CD14-positive monocyte (primary cell): ENCODE measurements around the gene IFNG-AS1. TPM values are rescaled to one million over a fixed set of nuclear protein-coding genes. Genes with fewer than 3 reads are reported as not detected.

Source experiments
- DNase-seq, 3 donors: peaks; one replicate each; pipeline ENCODE4 v3.0.0-alpha.2; 2011 to 2022
- H2AFZ ChIP-seq: 2 replicates; pipeline ENCODE4 v1.6.0; 2012; ENCODE audit warnings: mild to moderate bottlenecking, low read depth, low read length, inconsistent platforms; ENCODE audit not compliant: insufficient read depth, poor library complexity, severe bottlenecking
- H3K27ac ChIP-seq, 2 donors: 1 replicate in 1 of 2; 2 replicates in 1 of 2; pipeline ENCODE4 v1.5.1; 2012 to 2013; ENCODE audit warnings: low read length in 2 of 2, control low read depth in 1 of 2, inconsistent platforms in 1 of 2, low read depth in 1 of 2, mild to moderate bottlenecking in 1 of 2
- H3K27me3 ChIP-seq, 2 donors: one replicate each; pipeline versions ENCODE4 v1.6.0 to v1.6.1; 2011 to 2013; ENCODE audit warnings: low read length in 2 of 2; ENCODE audit not compliant: control insufficient read depth in 2 of 2, insufficient read depth in 2 of 2
- H3K36me3 ChIP-seq, 2 donors: replicated peaks in 1 of 2; 1 replicate in 1 of 2; 2 replicates in 1 of 2; pipeline versions ENCODE4 v1.5.1 to v1.6.1; 2012 to 2013; ENCODE audit warnings: low read length in 2 of 2, control low read depth in 1 of 2, inconsistent platforms in 1 of 2, mild to moderate bottlenecking in 1 of 2; ENCODE audit not compliant: insufficient read depth in 2 of 2, control insufficient read depth in 1 of 2
- H3K4me1 ChIP-seq, 2 donors: 1 replicate in 1 of 2; 2 replicates in 1 of 2; pipeline versions ENCODE4 v1.5.1 to v1.6.1; 2012 to 2013; ENCODE audit warnings: low read length in 2 of 2, control low read depth in 1 of 2, inconsistent platforms in 1 of 2, mild to moderate bottlenecking in 1 of 2, moderate library complexity in 1 of 2; ENCODE audit not compliant: insufficient read depth in 2 of 2, control insufficient read depth in 1 of 2
- H3K4me2 ChIP-seq: replicated peaks from 2 replicates; pipeline ENCODE3; 2012; ENCODE audit warnings: low read length, moderate library complexity, mild to moderate bottlenecking; ENCODE audit not compliant: poor library complexity, severe bottlenecking; ENCODE audit errors: extremely low read depth
- H3K4me3 ChIP-seq, 3 experiments: fragments of 200-600 bp in 1 of 3; sonication (generic) in 1 of 3; replicated peaks in 1 of 3; 1 replicate in 2 of 3; 2 replicates in 1 of 3; pipeline ENCODE4 v1.5.1; 2011 to 2013; ENCODE audit warnings: low read length in 3 of 3, mild to moderate bottlenecking in 3 of 3, control low read depth in 2 of 3, low read depth in 2 of 3, inconsistent platforms in 1 of 3, moderate library complexity in 1 of 3
- H3K79me2 ChIP-seq: 2 replicates; pipeline ENCODE4 v1.6.0; 2012; ENCODE audit warnings: mild to moderate bottlenecking, control low read depth, inconsistent platforms, low read length, moderate library complexity; ENCODE audit not compliant: insufficient read depth
- H3K9ac ChIP-seq: 2 replicates; pipeline ENCODE4 v1.6.0; 2017; ENCODE audit warnings: low read length, mild to moderate bottlenecking; ENCODE audit not compliant: insufficient read depth, poor library complexity, severe bottlenecking
- H3K9me3 ChIP-seq, 2 donors: replicated peaks in 1 of 2; 1 replicate in 1 of 2; 2 replicates in 1 of 2; pipeline versions ENCODE4 v1.5.1 to v1.6.1; 2012 to 2013; ENCODE audit warnings: low read length in 2 of 2, control low read depth in 1 of 2; ENCODE audit not compliant: control insufficient read depth in 1 of 2, insufficient read depth in 1 of 2
- H4K20me1 ChIP-seq: 2 replicates; pipeline ENCODE4 v1.6.0; 2012; ENCODE audit warnings: mild to moderate bottlenecking, low read length, control low read depth, moderate library complexity; ENCODE audit not compliant: insufficient read depth
- H3K27ac Mint-ChIP-seq, 7 donors: one replicate each; pipeline ENCODE4 v1.8.0; 2020; ENCODE audit warnings: mild to moderate bottlenecking in 7 of 7, mixed read lengths in 7 of 7, moderate library complexity in 6 of 7, inconsistent platforms in 2 of 7
- H3K27me3 Mint-ChIP-seq, 3 donors: one replicate each; pipeline ENCODE4 v1.8.0; 2021 to 2022; ENCODE audit warnings: low read depth in 3 of 3, mild to moderate bottlenecking in 3 of 3, mixed read lengths in 3 of 3, moderate library complexity in 3 of 3, inconsistent platforms in 1 of 3
- H3K36me3 Mint-ChIP-seq, 2 donors: one replicate each; pipeline ENCODE4 v1.8.0; 2020; ENCODE audit warnings: mixed read lengths in 2 of 2, inconsistent platforms in 1 of 2, mild to moderate bottlenecking in 1 of 2
- H3K4me1 Mint-ChIP-seq: one replicate; pipeline ENCODE4 v1.8.0; 2020; ENCODE audit warnings: mild to moderate bottlenecking, mixed read lengths
- H3K4me3 Mint-ChIP-seq, 2 donors: one replicate each; pipeline ENCODE4 v1.8.0; 2020; ENCODE audit warnings: mild to moderate bottlenecking in 2 of 2, mixed read lengths in 2 of 2, moderate library complexity in 1 of 2
- H3K9me3 Mint-ChIP-seq, 7 donors: one replicate each; pipeline ENCODE4 v1.8.0; 2020 to 2022; ENCODE audit warnings: mixed read lengths in 7 of 7, mild to moderate bottlenecking in 6 of 7, moderate library complexity in 6 of 7, inconsistent platforms in 2 of 7
- WGBS: methylation state at CpG from one replicate; pipeline ENCODE4 v1.1.5; 2013; ENCODE audit warnings: missing lambda C conversion rate; ENCODE audit not compliant: insufficient coverage; 5-methylcytosine and 5-hydroxymethylcytosine counted together
- intact Hi-C, 2 donors: fragments of 100-400 bp; cut with micrococcal nuclease; formaldehyde crosslinking; loops; one replicate each; pipeline versions ENCODE4 v1.15.0 to v1.15.1; 2023
- polyA plus RNA-seq, 3 donors: library from polyadenylated mRNA; depleted of rRNA in 1 of 3; unstranded in 2 of 3; stranded (reverse) in 1 of 3; fragments of 300-500 nt in 2 of 3; fragments of >200 nt in 1 of 3; fragmentation: Illumina TruSeq in 2 of 3; gene quantifications; 1 replicate in 2 of 3; 2 replicates in 1 of 3; pipeline ENCODE4 v1.2.3, GENCODE V29; 2012 to 2021
- TF ChIP-seq, protein P1 (sequence below): fragments of 200-600 bp; IDR thresholded peaks from one replicate; pipeline ENCODE4 v1.8.0; 2022; ENCODE audit warnings: antibody characterized with exemption, mild to moderate bottlenecking

IFNG-AS1 gene
- polyA plus RNA-seq, 3 donors = not detected

GRCh38 chr12:68056300-68056699, 67.1 kb downstream of the IFNG-AS1 start:
- H3K27me3 ChIP-seq = no peaks in the 10 kb centered on the region
- Mint-ChIP-seq H3K4me1 (no peaks in the 10 kb centered on the region), H3K27me3 (peaks cover 0 to 4% (median 0%) of the 10 kb centered on the region in 3 donors), H3K9me3 (peaks cover 4 to 11% (median 7%) of the 10 kb centered on the region in 7 donors), H3K4me3 (no peak overlapping the region), H3K36me3 (no peaks in the 10 kb centered on the region), H3K27ac (no peak overlapping the region)
- H4K20me1 ChIP-seq = no peaks in the 10 kb centered on the region
- no peaks in the 10 kb centered on the region for H3K4me1 ChIP-seq
- TF ChIP-seq, protein P1, sequence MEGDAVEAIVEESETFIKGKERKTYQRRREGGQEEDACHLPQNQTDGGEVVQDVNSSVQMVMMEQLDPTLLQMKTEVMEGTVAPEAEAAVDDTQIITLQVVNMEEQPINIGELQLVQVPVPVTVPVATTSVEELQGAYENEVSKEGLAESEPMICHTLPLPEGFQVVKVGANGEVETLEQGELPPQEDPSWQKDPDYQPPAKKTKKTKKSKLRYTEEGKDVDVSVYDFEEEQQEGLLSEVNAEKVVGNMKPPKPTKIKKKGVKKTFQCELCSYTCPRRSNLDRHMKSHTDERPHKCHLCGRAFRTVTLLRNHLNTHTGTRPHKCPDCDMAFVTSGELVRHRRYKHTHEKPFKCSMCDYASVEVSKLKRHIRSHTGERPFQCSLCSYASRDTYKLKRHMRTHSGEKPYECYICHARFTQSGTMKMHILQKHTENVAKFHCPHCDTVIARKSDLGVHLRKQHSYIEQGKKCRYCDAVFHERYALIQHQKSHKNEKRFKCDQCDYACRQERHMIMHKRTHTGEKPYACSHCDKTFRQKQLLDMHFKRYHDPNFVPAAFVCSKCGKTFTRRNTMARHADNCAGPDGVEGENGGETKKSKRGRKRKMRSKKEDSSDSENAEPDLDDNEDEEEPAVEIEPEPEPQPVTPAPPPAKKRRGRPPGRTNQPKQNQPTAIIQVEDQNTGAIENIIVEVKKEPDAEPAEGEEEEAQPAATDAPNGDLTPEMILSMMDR = no peak
- H3K27ac ChIP-seq = no peak overlapping the region
- H3K79me2 ChIP-seq = no peaks in the 10 kb centered on the region
- no CpG with 5 or more reads among the region's 2 CpGs for WGBS
- no peak overlapping the region for H3K9ac ChIP-seq
- H3K4me3 ChIP-seq = no peak overlapping the region
- H3K36me3 ChIP-seq = no peaks in the 10 kb centered on the region
- H2AFZ ChIP-seq = no peak overlapping the region
- intact Hi-C loops = no loop called here
- no peak overlapping the region for H3K4me2 ChIP-seq
- H3K9me3 ChIP-seq = peaks cover 0 to 5% of the 10 kb centered on the region in 2 donors
- no peak for DNase-seq

DNA sequence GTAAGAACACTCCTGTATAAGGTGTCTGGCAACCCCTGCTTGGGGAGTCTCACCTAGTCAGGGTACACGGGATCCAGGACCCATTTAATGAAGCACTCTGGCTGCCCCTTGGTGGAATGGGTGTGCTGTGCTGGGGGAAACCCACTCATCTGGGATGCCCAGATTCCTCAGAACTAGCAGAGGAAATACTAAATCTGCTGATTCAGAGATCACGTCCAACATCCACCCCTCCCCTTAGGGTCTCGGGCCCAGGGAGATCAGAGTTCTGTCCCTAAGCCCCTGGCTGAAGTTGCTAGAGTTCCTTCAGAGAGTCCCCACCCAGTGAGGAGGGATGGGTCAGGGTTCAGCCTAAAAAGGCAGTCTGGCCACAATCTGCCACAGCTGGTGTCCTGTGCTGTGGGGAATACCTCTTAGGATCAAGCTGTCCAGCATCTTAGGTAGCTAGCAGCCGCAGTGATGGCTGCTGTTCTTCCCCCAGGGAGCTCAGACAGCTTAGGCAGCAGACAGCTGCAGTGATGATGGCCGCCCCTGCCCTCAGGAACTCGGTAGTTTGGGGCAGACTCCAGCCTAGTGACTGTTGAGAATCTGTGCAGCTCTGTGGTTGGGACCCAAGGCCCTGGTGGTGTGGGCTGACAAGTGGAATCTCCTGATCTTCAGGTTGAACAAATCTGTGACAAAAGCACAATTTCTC, 74.8 kb downstream of the IFNG-AS1 start:
- Histone ChIP-seq H3K4me1 (no peaks in the 10 kb centered on the region), H2AFZ (no peak overlapping the region), H3K27ac (no peak overlapping the region), H4K20me1 (no peaks in the 10 kb centered on the region), H3K36me3 (no peaks in the 10 kb centered on the region), H3K27me3 (no peaks in the 10 kb centered on the region), H3K79me2 (no peaks in the 10 kb centered on the region), H3K9me3 (peaks cover 14 to 18% of the 10 kb centered on the region in 2 donors), H3K4me2 (no peak overlapping the region), H3K9ac (no peak overlapping the region), H3K4me3 (no peak overlapping the region)
- peaks cover 10 to 31% (median 17%) of the 10 kb centered on the region in 7 donors for H3K9me3 Mint-ChIP-seq
- no peaks in the 10 kb centered on the region for H3K4me1 Mint-ChIP-seq
- H3K27me3 Mint-ChIP-seq = peaks cover 0 to 6% (median 4%) of the 10 kb centered on the region in 3 donors
- DNase-seq = no peak
- intact Hi-C loops = no loop called here
- 71% methylated on average over 4 of the region's 6 CpGs for WGBS
- TF ChIP-seq, protein P1 = no peak
- H3K4me3 Mint-ChIP-seq = no peak overlapping the region
- H3K36me3 Mint-ChIP-seq = no peaks in the 10 kb centered on the region
- no peak overlapping the region for H3K27ac Mint-ChIP-seq
